GM19468 (cell line): Measurements from ENCODE around the gene NR5A2.

Experiments used
- ATAC-seq: cut with Tn5 transposase; IDR thresholded peaks from one replicate; pipeline ENCODE4 v1.9.1; 2021; ENCODE audit warnings: mild to moderate bottlenecking, moderate library complexity, moderate number of reproducible peaks; ENCODE audit not compliant: unreplicated experiment; ENCODE audit errors: extremely low read depth

Gene NR5A2

DNA sequence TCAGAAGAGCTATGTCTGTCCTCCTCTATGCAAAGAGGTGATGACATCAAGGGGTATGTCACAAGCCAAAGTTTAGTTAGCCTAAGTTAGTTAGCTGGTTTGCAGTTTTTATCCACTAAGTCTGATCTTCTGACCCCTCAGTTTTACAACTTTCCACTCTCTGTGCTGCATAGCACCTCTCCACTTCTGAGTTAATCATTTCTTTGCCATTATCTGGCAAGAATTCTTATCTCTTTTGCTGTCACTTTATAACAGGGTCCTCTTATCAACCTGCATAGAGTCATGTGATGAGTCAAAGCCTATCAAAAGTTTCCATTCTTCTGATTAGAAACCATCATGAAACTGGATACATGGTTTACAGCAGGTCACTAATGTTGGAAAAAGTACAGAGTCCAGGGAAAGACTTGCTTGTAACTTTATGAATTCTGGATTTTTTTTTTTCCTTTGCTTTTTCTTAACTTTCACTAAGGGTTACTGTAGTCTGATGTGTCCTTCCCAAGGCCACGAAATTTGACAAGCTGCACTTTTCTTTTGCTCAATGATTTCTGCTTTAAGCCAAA lies at the start of gene NR5A2:
Gene NR5A2, plus strand, starts transcription at position 447 of the 560 bp plus-strand sequence. CDS start 138 bp downstream, outside the sequence.
- no peak for ATAC-seq

DNA sequence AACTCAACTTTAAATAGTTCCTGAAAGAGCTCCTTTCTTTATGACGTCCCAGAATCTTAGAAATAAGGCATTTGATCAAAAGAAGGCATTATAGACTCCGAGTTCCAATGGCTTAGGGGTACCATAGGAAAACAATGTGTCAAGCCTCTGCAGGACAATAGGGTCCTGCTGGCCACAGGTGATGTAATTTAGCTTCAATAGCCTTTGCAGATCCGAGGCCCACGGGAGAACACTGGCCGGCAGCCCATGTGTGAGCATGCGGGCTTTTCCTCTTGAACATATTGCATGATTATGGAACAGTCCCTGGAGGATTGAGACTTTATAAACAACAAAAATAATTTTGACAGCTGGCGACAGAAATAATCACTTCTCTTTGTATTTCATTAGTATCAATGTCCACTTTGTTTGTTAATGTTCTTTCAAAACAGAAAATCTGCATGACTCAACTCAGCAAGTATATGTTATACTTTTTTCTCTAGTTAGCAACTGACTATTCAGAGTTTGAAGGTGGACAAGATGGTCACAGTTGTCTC lies 49.0 kb upstream of the NR5A2 start:
- no peak for ATAC-seq

DNA sequence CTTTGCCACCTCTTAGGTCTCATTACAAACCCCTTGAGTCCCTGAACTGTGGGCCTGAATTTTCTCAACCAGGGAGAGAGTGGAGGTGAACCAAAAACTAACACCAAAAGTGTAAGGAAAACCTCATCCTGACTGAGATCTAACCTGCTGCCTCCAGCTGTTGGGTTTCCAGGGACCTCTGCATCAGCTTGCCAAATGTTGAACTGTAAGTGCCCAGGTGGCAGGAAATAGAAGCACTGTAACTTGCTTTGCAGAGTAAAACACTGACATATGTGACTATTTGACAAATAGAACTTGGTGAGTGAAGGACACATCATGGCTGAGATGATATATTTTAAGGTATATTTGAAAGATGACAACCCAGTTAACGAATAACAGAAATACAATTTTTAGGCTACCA lies 48.4 kb upstream of the NR5A2 start:
- no peak for ATAC-seq

DNA sequence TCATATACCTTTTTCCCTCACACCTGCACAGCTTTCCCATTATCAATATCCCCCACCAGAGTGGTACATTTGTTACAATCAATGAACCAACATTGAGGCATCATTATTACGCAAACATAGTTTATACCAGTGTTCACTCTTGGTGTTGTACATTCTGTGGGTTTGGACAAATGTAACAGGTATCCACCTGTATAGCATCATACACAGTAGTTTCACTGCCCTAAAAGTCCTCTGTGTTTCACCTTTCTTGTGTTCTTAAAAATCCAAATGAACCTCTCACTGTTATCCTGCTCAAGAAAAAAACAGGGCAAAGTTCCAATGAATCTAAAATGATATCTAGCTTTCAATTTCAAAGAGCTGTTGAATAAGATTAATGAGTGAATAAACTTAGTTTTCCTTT lies 45.9 kb upstream of the NR5A2 start:
- ATAC-seq = no peak

DNA sequence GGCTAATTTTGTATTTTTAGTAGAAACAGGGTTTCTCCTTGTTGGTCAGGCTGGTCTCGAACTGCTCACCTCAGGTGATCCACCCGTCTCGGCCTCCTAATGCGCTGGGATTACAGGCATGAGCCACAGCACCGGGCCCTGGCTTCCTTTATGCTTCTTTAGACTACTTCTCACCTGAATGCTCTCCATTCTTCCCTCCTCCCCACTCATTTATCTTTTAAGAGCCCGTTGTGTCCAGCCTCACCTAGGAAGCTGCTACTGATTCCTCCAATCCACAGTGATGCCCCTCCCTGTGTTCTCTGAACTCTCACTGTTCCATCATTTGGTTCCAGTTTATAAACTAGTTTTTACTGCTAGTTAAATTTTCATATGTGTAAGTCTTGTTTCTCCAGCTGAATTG lies 44.9 kb upstream of the NR5A2 start:
- ATAC-seq = no peak

DNA sequence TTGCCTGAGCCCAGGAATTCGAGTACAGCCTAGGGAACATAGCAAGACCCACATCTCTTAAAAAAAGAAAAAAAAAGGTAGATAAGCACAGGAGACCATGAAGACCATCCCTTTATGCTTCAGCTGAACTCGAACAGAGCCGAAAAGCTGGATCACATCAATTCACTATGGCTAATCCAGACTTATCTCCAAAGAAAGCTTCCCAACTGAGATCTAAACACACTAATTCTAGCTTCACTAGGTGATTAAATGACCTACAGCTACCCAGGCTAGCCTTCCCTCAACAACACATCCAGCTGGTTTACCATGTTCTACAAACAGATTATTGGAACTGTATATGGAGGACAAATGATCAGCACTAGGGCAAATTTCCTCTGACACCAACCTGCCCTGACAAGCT lies 44.0 kb upstream of the NR5A2 start:
- no peak for ATAC-seq

DNA sequence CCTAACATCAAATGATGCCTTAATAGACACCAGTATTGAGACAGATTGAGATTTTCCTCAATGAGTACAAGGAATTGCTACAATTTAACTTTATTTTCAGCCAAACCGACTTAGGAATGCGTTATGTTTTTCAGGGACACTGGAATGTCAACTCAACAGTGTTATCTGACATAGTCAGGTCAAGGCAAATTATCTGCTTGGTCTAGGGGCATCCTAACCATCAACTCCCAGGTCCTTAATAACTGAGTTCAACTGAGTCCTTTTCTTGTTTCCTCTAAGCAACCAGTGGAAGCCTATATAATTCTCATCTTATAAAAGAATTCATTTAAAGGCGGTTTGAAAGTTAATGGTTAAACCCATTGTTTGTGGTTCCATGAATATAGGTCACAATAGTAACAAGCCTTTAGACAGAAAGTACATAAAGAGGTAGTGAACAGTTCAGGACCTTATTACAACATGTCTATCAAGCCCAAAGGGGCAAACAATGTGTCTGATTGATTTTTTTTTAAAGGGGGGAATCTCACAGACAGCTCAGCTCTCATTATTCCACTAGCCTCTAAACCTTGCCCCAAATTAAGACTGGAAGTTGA lies 32.3 kb upstream of the NR5A2 start:
- ATAC-seq = no peak

DNA sequence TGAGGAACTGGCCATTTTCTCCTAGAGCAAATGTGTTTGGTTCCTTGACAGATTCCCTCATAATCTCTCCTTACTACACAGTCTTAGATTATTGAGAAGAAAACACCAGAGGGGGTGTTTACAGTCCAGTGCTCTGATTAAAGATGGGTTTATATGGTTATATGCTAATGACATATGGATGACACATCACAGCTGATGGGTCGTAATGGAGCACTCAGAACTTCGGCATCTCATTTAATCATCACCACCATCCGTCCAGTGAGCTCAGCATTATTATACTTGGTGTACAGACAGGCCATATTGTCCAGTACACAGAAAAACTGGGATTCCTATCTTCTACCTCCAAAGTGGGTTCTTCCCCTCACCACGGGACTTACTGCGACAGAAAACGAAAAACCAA lies 22.3 kb upstream of the NR5A2 start:
- ATAC-seq = no peak

DNA sequence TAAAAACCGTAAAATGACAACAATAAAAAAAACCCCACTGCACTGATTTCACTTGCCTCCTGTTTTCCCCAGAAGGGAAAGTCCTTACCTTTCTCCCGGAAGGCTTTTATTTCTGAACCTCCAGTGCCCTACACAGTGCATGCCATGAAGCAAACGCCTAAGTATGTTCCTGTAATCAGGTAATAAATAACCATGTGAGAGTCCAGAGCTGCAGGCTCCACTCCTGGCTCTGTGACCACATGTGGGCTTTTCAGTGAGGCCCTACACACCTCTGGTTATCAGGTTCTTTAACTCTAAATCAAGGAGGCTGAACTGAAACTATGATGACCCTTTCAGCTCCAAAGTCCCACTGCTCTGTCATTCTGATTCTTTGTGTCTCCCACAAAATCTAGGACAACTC lies 20.8 kb upstream of the NR5A2 start:
- no peak for ATAC-seq

DNA sequence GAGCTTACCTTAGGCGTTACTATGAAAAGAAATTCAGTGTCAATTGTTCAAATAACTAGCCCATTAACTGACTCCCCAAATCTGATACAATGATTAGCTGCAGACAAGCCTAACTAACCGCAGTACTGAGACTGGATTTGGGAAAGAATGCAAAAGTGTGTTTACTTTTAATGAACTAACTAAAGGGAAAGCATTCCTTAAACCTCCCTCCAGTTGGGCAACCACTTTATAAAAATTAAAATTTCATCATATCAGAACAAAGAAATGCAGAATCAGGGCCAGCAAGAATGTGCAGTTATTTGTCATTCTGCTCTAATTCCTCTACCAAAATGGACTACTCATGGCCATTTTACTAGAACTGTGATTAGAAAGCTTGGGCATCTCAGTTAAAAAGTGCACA lies 11.7 kb upstream of the NR5A2 start:
- ATAC-seq = no peak

DNA sequence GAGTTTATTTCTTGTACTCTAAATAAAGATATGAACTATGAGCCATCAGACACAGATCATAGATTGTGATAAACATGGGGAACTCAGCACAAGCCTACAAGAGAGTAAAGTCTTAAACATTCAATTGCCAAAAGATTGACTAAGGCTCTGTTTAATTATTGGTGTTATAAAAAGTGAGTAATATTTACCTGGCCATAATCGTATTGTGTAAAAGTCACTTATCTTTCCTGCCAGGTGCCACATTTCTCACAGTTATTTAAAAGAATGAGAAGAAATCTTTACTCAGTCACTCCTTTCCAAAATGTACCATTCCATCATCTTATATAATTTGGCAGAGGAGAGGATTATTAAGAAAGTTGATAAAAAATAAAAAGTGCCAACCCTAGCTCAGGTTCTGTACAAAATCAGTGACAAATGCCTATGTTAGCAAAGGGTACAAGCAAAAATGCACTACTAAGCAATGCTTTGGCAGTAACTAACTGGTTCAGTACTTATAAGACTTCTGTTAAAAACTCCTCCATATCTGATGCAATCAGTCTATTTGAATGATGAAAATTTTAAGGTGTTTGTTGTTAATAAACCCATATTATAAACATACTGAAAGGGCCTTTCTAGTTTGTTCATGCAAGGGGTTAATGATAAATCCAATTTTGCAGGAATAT lies 5.8 kb upstream of the NR5A2 start:
- ATAC-seq = no peak

DNA sequence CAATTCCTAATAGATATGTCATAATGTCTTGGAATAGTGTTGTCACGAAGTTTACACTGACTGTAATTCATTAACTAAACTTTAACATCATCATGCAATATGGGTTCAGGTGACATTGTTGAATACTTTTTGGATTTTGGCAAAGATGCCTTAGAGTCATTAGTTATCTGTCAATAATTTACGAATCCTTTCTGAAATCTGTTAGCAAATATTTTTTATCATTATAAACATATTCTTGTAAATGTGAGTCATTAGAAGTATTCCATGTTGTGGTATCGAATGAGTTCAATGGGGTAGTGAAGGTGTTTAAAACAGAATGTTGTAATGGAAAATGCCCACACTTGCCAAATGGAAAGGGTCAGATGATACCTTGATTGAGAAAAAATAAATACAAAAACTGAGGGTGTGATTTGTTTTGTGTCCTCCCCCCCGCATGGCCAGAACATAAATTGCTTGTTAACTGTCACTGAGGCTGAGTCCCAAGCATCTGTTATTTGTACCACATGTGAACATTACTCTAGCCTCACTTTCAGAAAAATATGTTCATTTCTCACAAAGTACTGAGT lies 5.2 kb upstream of the NR5A2 start:
- ATAC-seq = no peak

DNA sequence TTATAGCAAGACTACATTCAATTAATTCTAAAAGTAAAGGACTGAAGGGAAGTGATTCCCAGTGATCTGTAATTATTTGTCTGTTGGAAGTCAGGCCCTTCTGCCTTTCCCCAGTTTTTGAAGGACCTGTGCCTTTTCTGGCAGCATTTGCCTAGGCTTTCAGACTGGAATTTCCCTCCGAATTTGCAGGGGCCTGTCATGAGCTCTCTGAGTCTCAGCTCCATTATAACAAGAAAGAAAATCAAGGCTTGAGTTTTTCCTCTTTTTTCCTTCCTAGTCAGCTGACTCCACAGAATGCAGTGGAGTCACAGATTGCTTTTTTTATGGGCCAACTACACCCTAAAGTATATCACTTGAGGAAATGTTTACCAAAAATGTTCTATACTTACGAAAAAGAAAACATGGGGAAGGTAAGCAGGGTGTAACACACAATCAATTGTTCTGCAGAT lies 1.1 kb downstream of the NR5A2 start:
- ATAC-seq = no peak

DNA sequence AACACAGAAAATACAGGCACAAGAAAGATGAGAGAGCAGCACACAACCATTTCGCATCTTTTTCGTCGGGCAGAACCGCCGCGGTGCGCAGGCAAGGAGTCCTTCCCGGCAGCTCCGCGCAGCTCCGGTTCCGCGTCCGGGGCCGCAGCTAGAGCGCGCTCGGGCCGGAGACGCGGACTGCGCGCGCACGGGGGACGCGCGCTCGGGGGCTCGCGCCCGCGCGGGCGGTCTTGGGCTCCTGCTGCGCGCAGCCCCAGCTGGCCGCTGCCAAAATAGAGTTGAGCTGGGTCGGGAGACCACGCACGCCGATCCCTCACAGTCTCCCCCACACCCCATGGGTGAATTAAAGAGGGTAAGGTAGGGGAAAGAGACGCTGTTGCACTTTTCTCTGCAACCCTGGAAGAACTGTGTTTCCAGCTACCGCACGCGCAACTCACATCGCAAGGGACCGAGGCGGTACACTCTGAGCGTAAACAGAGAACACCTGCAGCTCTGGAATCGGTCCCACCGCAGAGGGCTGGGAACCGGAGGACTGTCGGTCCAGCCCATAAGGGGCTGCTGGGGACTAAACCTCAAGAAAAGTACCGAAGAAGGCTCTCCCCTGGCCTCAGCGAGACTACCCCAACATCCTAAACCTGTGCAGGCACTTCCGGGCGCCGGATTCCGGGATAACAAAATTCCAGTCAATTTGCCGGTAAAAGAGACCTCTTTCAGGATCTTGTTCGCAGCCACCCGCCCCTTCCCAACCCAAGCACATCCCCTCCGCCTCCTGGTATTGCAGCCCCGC lies 1.7 kb downstream of the NR5A2 start:
- ATAC-seq = no peak

DNA sequence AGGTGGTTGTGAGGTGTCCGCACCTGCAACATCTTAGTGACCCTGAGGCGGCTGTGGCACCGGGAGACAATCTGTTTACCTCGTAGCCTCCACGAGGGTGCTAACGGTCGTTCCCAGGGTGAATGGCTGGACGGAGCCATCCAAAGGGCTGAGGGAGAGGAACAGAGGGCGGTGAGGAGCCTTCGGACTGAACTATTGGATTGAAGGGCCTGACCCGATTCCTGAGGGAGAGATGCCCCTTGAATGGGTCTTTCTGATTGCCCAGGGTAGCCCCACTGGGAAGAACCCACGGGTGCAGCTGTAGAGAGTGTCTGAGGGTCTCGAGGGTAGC lies 2.3 kb downstream of the NR5A2 start:
- no peak for ATAC-seq

DNA sequence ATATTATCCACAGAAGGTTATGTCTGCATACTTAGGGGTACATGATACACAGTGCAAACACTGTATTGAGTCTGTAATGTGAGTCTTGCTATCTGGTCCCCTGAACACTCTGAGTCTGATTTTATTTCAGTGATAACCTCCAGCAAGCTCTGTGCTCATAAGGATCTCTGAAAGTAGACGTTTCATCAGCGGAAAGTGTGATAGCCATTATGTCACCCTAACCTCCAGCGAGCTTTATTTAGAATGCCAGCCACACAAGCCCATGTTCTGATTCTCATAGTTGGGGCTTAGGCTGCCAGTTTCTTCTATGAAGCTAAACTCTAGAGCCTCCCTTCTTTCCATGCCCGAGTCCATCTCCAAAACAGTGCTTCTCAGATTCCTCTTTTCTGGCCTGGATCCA lies 3.3 kb downstream of the NR5A2 start:
- no peak for ATAC-seq

DNA sequence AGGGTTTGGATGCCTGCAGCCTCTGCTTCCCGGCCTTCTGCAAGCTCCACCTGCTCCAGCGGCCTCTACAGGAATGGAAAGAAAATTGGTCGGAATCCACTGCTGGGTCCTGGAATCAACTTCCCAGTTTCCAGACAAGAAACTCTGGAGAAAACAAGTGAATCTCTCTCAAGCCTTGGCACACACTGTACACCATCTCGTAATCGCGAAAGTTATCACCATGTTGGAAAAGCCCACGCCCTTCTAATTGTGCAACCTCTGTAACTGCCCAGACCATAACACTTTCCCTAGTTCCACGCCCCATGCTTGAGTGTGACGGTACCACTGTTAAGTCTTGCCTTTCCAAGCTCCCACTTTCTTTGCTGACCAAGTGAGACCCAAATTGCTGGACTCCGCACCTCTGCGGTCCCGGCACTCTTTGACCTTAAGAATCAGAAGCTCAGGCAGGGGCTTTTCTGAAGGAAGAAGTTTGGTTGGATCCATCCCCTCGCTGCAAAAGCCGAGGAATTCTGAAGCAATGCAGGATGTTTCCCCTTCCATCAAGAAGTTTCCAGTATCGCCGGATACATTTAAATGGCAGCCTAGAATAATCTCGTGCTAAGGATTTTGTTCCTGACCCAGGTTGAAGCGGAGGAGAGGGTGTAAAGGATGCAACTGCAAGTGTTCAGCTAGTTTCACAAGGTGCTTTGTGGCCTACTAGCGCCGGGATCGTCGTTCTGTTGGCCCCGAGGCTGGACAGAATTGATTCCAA lies 6.2 kb downstream of the NR5A2 start:
- no peak for ATAC-seq

DNA sequence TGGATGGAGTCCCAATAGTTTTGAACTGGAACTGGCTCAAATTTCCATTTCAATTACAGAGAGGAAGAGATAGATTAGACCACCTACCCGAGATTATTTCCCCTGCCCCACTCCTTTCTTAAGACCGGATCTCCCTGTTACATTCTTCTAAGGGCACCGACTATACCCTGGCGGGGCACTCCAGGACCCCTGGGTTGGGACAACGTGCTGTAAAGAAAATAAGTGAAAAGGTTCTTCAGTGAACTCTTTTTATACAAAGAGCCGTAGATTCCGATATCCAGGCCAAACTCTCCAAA lies 6.7 kb downstream of the NR5A2 start:
- ATAC-seq = no peak

DNA sequence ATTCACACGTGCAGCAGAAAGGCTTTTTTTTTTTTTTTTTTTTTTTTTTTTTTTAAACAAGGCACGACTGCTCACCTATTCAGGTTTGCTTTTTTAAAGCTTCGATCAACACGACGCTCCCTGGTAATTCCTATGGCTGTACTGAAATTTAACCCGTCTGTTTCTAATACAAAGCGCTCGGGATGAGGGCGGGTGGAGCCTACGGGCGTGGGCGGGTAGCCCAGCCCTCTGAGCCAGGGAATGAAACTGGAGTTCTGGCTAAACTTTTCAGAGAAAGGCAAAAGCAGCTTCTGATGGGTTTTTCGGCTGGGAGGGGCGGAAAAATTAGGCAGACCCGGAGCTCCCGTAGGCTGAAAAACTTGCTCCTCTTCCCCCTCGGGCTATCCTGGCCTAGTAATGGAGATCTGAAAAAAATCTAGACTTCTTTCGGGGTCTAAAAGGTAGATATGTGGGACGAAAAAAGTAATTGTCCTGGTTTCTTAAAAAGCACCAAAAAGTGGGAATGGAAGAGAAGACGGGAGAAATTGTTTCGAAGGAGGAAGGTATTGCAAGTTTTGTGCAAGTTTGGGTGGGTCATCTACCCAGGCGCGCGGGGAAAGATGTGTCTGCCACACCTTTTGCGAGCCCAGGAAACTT lies 7.4 kb downstream of the NR5A2 start:
- no peak for ATAC-seq
